Activated gamma-delta T cell treated with anti-CD3 and anti-CD28 coated beads, Interleukin-2, amount 50 U/mL, for 16 hours (primary cell): Measurements from ENCODE around the gene DHX32.

Source experiments
- DNase-seq: peaks from one replicate; pipeline ENCODE4 v3.0.0-alpha.2; 2020; ENCODE audit warnings: low read depth

The DHX32 gene

DNA sequence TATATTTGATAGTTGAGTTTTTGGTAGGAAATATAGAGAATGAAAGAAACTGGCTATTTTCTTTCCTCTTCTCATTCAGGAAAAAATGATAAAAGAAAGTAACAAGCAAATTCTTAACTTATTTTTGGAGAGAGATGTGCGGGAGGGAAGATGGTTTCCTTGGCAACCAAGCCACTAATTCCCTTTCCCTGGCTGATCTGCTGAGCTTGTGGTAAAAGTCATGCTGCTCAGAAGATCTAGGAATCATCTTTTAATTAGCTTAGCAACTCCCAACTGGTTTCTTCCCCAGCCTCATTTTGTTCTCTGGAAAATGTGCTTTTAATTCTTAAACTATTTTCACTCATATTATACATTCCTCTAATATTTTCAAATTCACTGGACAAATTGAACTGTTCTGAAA is 69.8 kb downstream of the DHX32 start:
- no peak for DNase-seq

- no peak for DNase-seq
Measured at GRCh38 chr10:125808047-125808446, 73.0 kb downstream of the DHX32 start.

DNA sequence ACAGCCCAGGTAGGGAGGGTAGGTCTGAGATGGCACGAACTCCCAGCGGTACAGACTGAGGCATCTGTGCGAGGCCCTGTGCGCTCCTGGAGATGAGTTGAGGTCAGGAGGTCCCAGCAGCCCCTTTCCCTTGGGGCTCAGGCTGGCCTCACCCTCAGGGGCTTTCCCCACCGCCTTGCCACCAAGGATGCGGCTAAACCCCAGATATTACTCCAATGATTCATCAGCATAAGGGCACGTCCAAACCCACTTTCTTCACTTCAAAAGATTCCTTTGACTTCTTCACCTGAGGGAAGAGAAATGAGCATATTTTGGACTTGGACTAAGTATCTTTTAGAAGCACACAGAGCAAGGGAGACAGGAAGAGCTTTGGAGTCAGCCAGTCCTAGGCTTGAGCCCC is 78.4 kb downstream of the DHX32 start:
- no peak for DNase-seq

GRCh38 chr10:125802131-125802530 is 79.0 kb downstream of the DHX32 start:
- no peak for DNase-seq

DNA sequence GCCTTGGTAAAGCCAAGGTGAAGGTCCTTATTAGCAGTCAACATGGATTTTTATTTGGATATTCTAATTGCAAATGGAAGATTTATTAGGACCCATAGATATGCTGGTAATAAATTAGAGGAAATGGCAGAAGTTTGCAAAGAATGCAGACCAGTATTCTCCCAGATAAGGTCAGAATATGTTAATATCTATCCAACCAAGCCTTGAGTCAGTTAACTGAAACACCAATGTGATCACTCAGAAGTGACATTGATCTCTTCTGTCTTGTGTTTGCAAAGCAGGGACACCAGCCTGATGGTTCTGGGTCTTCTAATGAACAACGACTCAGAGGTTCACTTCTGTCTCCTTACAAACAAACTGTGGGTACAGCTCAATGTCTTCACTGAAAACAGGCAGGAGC is 79.5 kb downstream of the DHX32 start:
- DNase-seq: no peak

DNA sequence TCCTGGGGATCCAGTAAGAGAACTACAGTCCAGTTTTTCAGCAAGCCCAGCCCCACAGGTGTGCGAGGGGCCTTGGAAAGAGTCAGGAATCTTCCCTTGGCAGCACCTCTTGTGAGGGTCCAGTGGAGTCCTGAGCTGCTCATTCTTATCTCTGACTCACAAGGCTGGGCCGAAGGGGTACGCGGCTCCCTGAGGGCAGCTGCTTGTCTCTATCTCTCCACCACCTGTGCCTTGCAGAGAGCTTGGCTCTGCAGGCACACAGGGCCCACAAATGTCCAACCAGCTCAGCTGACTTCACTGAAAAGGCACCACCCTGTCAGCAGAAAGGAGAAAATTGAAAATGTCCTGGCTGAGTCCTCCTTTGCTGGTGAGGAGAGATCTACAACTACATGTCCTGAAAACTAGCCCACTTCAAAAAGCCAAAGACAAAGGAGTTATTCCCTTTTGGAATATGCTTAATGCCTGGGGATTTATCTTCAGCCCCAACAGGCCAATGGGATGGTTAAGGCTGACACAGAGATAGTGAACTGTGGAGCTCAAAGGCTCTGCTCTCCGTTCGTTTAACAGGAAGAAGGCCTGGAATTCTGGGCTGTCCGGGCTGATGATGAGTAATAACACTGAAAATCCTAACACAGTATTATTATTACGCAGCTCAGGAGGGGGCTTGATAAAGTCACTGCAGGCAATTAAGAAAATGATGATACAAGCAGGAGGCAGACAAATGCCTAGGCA is 81.5 kb downstream of the DHX32 start:
- DNase-seq: no peak

- DNase-seq: no peak
Measured at GRCh38 chr10:125797994-125798662, 83.0 kb downstream of the DHX32 start.

- DNase-seq: no peak
Measured at GRCh38 chr10:125797424-125797823, 83.7 kb downstream of the DHX32 start.

DNA sequence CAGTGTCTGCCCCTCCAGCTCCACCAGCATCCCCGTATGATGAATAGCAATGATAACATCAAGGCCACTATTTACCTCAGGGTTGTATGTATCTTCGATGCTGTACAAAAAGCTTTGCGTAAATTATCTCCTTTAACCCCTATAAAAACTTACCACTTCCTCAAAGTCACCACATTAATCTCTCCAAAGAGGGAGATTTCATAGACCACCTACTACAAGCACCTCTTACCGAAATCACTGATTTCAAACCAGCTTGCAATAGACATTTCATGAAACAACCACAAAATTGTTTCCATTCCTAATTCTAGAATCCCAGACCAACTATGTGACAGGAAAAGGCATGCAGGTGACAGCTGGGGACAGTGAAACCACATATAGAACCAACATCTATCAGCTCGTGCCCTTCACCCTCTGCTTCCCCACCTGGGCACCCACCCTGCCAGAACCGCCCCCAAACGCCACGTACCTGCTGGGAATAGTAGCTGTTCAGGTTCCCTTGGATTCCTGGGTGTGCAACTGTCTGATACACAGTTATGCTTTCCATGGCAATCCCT is 85.4 kb downstream of the DHX32 start:
- no peak for DNase-seq

- no peak for DNase-seq
Measured at GRCh38 chr10:125795128-125795527, 86.0 kb downstream of the DHX32 start.

GRCh38 chr10:125792342-125793300 is 88.5 kb downstream of the DHX32 start:
- DNase-seq: no peak

DNA sequence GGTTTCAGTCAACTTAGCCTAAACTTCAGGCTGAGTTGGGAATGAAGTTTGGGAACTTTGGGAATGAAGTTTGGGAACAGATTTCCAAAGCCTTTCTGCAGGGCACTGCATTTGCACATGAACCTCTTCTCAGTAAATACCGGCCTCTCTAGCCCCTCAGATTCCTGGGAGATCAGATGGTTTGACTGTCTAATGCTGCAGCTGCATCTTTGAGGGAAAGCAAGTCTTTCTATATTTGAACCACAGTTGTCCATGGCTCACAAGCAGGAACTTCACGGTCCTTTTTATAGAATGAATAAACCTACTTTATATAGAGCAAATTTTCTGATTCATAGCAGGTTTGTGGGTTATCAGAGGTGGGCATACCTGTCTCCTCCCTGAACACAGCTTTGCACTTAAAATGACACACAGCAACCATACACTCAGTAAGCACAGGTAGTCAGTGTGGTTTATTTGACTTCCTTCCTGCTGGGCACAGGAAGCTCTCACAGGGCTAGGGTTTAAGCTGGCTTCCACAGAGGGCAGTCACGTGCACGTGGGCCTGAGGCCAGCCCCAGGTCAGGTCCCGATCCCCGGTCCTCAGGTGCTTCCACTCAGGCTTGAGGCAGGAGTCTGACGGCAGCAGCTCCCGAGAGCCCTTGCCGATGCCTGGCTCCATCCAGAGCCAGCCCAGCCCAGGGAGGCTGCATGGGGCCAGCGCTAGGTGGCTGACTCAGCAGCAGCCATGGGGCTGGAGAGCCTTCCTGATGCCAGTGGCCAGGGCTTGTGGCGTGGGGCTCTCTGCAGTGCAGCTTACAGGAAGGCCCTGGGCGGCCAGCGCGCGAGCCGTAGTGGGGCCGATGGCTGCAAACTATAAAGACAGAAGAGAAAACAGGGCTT is 92.7 kb downstream of the DHX32 start:
- DNase-seq: no peak
